Measurements from ENCODE around the gene SAMD3.

GRCh38 chr6:130176378-130176777, 46.4 kb downstream of the SAMD3 start:
- no peak for TF ChIP-seq CTCF (IDR thresholded peaks at IDR 0.05; ENCODE audit: insufficient read depth, low read length, poor library complexity, severe bottlenecking)
- TF ChIP-seq EZH2phosphoT487 (conservative IDR thresholded peaks at IDR 0.05; ENCODE audit: low read length) = no peak

Measured in SU-DHL-6 (cell line).